Activated CD8-positive, alpha-beta memory T cell treated with anti-CD3 and anti-CD28 coated beads, Interleukin-2, amount 50 U/mL, for 24 hours (primary cell): ENCODE results near the gene LMBR1.
"Not testable (repeated sequence)": the region's sequence is repeated elsewhere in the genome, so short reads cannot be mapped to it uniquely, and the experiment has no call there.

Experiments used
- DNase-seq: peaks from one replicate; pipeline ENCODE4 v3.0.0-alpha.2; 2020; ENCODE audit errors: extremely low read depth

The LMBR1 gene

GRCh38 chr7:156655251-156655650 is 237.7 kb downstream of the LMBR1 start:
- DNase-seq: no peak

- DNase-seq: no peak
These were observed 238.3 kb downstream of the LMBR1 start for GRCh38 chr7:156654511-156655234.

- no peak for DNase-seq
These were observed 240.0 kb downstream of the LMBR1 start for GRCh38 chr7:156652886-156653568.

DNA sequence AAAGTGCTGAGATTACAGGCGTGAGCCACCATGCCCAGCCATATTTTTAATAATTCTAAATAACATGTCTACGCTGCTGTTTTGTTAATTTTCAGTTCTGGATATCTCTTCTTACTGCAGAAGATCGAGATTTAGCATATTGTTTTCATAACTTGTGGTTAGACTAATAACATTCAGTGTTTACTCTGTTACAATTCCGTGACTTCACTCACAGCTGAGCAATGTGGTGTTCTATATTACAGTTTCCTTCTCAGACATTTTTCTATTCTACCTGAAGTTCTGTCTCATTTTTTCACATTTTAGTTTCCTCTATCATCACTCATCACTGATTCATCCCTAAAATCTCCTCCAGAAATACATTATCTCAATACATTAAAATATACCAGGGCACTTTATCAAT is 241.5 kb downstream of the LMBR1 start:
- no peak for DNase-seq

GRCh38 chr7:156650042-156650441 is 242.9 kb downstream of the LMBR1 start:
- DNase-seq: no peak

DNA sequence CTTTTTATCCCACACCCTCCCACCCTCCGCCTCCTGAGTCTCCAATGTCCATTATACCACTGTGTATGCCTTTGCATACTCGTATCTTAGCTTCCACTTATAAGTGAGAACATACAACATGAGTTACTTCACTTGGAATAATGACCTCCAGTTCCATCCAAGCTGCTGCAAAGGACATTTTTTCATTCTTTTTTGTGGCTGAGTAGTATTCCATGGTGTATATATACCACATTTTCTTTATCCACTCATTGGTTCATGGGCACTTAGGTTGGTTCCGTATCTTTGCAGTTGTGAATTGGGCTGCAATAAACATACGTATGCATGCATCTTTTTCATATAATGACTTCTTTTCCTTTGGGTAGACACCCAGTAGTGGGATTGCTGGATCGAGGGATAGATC is 245.7 kb downstream of the LMBR1 start:
- DNase-seq: not testable (repeated sequence)

GRCh38 chr7:156642306-156643045 is 250.5 kb downstream of the LMBR1 start:
- no peak for DNase-seq

GRCh38 chr7:156640949-156641485 is 252.0 kb downstream of the LMBR1 start:
- peak; percentile 19 for DNase-seq

GRCh38 chr7:156640257-156640948 is 252.6 kb downstream of the LMBR1 start, which contains the start of gene RNF32:
RNF32 (plus strand) TSS chr7:156640774; CDS start chr7:156643878, 3,104 bp downstream.
- peak; percentile 97 for DNase-seq

GRCh38 chr7:156639426-156640256 is 253.3 kb downstream of the LMBR1 start:
- DNase-seq: no peak

- DNase-seq: no peak
These were observed 254.4 kb downstream of the LMBR1 start for GRCh38 chr7:156638443-156639077.

- DNase-seq: not testable (repeated sequence)
These were observed 255.9 kb downstream of the LMBR1 start for GRCh38 chr7:156637093-156637492.

GRCh38 chr7:156635529-156636385 is 257.2 kb downstream of the LMBR1 start:
- DNase-seq: no peak

DNA sequence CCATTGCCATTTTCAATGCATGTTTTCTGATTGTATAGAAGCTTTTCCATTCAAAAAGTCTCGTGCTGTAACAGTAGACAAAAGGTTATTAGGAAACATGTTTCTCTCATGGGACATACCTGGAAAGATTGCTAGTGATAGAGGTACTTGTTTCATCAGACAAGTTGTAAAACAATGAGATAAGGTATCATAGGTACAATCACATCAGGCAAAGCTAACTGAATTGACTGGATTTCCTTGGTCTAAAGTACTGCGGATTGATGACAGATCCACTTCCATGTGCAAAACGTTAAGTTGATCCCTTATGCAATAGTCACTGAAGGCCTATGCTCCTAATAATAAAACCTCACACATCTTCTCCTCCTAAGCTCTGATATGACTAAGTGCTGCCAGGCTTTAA is 258.9 kb downstream of the LMBR1 start:
- DNase-seq: no peak

GRCh38 chr7:156629873-156630272 is 263.1 kb downstream of the LMBR1 start:
- DNase-seq: no peak

GRCh38 chr7:156628562-156628961 is 264.4 kb downstream of the LMBR1 start:
- DNase-seq: no peak
